Posterior cingulate gyrus (tissue), 11 donors: ENCODE measurements around the gene GRIK2.

Experiments used
- DNase-seq, 10 donors: peaks; one replicate each; pipeline versions ENCODE4 v3.0.0 to v3.0.0-alpha.2; 2020 to 2021; ENCODE audit warnings: mixed read lengths in 3 of 10
- intact Hi-C: fragments of 100-400 bp; cut with DNase I; formaldehyde crosslinking; loops from one replicate; pipeline ENCODE4 v1.15.1; 2023

GRIK2 gene

DNA sequence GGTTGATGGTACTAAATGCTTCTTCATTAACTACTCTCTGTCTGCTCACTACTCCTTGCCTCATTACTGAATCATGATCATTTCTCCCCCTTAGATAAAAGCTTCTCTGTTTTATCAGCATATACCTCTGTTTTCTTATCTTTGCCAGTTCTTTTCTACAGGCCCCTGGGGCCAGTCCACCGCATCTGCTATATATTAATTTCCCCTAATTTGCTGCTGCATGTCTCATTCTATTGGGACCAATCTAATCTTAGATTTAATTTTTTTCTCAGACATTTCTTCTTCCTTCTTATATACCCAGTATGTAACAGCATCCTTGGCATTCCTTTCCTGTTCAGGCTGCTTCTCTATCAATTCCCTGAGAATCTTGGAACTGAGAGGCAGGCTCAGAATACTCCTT, 51.2 kb downstream of the GRIK2 start:
- intact Hi-C loops: no loop called here

DNA sequence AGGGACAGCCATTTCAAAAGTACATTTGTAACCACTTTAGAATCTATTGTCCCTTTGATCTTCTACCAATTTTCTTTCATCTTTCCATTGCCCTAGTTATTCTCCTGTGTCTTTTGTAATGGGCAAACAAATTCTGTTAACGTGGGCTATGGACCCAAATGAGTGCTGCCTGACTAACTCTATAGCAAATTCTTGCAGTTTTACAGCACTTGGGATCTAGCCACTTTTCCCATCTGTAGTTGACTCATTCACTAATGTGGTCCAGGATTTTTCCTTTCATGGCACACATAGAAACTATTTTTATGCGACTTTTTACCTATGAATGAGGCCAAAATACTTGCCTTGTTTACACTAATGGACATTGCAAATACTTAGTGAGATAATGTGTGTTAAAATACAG, 52.0 kb downstream of the GRIK2 start:
- no peak for DNase-seq
- intact Hi-C loops: no loop called here

More for the DNA sequence above, 51.2 kb downstream of the GRIK2 start:
- no peak for DNase-seq

DNA sequence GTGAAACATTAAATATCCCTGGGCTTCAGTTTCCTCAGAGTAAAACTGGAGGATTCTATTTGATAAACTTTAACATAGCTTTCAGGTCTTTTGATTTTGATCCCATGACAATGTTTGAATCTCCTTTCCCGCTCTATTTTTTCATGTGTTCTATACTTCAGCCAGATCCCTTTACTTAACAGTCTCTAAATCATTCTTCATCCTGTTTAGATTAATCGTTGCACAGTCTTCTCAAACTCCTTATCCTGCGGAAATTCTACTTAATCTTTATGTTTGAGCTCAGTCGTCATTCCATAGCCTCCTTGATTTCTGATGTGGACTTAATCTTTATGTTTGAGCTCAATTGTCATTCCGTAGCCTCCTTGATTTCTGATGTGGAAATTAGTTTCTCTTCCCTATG, 57.4 kb downstream of the GRIK2 start:
- intact Hi-C loops: no loop called here

DNA sequence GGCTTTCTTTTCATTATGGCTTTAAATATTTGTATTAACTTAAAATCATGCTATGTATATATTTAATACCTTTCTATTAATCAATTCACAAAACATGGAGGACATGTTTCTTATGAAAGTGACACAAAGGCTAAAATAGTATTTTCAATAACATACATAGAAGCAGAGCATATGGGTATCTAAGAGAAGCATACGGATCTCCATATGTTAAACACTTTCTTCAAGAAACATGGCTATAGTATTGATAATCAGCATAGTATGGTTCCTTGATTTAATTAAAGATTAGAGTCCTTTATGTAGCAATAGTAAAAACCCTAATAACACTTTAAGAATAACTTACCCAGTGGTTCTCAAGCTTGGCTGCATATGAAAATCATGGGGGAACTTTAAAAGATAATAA, 58.5 kb downstream of the GRIK2 start:
- intact Hi-C loops: no loop called here

More for the DNA sequence above, 57.4 kb downstream of the GRIK2 start:
- no peak for DNase-seq

DNA sequence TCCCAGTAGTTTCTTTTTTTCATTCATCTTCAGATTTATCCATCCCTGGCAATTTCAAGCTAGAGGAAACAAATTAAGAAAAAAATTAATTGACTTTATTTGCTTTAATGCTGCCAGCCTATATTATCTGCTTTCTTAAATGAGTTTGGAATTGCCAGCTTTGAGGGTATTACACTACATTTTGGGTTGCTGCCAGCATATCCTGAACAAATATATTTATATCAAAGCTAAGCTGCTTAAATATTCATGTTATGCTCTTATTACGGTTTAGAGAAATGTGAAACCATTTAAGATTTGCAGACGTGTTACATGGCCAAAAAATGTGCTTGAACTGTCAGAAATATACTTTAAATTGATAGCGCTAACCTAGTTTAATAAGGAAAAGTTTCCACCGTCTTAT, 59.7 kb downstream of the GRIK2 start:
- intact Hi-C loops: no loop called here
- DNase-seq: no peak

More for the DNA sequence above, 58.5 kb downstream of the GRIK2 start:
- no peak for DNase-seq

DNA sequence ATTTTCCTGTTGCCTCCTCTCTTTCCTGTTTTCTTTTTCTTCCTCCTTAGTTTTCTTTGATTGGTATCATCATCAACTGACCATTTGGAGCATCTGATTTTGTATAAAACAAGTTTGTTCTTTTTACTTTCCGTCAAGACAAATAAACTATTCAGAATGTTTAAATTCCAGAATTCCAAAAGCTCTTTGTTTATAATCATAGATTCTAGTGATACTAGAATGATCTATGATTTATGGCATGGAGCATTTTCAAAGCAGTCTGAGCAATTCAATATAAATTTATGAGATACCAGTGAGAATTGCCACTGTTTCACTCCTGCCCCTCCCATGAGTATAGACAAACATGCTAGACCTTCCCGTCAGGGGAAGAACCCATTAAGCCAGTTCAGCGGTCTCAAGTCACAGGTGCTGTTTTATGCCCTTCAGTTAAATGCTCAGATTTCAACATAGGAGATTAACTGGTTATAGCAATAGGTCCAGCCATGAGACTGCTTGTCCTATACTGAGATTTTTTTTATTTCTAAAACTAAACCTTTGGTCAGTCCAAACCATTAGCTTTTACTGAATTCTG, 60.7 kb downstream of the GRIK2 start:
- no peak for DNase-seq
- intact Hi-C loops: no loop called here

DNA sequence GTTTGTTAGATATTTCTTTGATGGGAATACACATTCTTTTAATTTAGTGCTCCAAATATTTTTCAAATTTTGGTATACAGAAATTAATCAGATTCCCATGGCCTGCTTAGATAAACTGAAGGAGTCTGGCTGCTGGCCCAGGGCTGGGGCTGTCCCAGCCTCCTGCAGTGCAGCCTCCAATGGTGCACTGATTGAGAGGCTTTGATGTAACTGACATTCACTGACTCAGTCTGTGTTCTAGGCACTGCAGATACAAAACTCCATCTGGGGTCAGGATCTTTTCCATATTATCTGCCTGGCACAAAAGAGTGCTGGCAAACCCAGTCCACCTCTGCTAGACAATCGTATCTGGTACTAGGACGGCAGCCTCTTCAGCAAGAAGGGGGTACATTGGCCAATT, 64.8 kb downstream of the GRIK2 start:
- DNase-seq: peak in 1 of 10 donors; percentile 43
- intact Hi-C loops: no loop called here

DNA sequence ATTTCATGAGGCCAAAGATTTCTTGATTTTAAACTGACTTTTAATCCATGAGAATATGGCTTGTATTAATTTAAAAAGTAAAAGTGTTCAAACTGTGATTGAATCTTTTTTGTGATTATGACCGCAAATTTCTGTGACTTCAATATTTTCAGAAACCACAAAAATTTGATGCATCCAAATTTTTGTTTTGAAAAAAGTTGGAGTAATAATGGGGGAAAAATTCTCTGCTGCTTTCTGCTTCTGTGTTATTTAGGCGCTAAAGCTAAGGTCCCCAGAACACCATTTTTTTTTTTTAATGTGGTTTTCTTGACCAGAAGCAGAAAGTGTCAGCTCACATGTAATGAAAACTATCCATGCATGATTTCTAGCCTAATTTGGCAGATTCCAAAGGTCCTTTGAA, 65.3 kb downstream of the GRIK2 start:
- intact Hi-C loops: no loop called here
- DNase-seq: no peak

DNA sequence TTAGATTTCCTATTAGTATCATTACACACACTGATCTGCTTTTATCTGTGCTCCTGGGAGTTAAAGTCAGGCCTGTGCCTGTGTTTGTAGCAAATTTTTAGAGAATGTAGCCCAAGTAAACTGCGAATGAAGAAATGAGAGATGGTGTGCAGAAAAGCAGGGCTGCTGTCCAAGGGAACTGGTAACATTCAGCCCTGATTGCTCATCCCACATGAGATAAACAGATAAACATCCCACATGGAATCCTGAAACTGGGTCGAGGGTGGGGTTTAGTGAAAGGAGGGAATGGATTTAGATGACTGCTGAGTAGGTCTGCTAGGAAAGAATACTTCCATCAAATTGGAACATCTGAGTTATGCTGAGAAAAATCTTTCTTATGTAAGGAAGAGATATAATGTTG, 69.1 kb downstream of the GRIK2 start:
- intact Hi-C loops: no loop called here
- DNase-seq: no peak

DNA sequence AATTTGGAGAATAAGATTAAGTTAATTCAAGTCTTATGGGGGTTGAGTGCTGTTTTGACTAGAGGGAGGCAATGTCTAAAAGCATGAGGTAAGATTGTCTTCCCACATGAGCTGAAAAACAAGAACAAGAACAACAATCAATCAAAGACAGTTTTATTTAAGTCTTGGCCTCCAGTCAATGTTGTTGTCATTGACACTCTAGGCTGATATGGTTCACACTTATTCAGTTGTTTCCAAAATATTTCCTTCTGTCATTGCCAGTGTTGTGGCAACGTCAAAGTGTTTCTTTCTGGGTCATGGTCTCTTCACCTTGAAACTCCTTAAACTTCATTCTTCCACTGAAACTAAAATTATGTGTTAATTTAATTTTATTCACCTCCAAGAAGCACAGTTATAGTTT, 72.4 kb downstream of the GRIK2 start:
- DNase-seq: no peak
- intact Hi-C loops: no loop called here

DNA sequence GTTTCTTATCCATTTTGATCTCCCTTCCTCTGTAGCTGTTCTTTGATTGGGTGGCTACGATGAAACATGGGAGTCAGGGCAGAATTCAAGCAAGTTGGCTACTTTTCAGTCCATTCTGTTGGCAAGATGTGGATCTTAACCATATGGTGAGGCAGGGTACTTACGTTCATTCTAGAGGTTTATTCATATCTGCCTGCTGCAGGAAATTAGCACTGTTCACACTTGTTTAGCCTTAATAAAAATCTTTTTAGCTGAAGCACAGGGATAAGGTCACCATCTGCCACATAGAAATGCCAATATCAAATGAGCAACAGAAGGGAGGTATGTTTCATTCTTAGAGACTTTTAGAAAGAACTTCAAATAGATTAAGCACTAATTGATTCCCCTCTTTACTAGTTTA, 83.9 kb downstream of the GRIK2 start:
- intact Hi-C loops: no loop called here
- no peak for DNase-seq

DNA sequence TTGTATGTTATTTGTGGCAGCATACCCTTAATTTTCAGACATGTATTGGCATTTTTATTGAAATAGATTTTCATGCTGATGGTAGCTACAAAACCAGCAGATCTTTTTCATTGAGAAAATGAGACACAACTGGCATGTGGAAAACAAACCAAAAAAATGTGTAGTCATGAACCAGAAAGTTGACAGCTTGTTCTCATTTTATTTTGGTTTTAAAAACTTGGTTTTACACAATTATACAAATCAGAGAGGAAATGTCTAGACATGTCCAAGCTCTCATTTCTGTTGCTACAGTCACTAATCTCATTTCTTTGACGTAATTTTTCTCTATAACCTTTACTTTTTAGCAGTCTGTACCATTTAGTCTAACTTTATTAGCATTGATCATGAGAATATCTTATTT, 85.4 kb downstream of the GRIK2 start:
- no peak for DNase-seq
- intact Hi-C loops: no loop called here

DNA sequence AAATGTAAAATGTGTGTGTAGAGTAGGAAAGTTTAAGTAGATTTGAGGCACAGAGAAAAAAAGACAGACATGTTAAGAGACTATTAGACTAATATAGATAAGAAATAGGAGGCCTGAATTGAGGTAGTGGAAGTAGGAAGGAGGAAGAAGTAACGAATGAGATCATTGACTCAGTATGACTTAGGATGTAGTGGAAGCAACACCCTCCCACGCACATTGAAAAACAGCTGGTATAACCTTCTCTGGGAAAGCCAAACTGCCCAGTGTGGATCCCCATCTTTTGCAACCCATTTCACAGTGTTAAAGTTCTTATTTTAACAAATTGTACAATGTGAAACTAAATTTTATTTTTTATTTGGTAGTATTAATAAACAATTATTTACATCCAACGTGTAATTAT, 89.1 kb downstream of the GRIK2 start:
- intact Hi-C loops: no loop called here
- no peak for DNase-seq

DNA sequence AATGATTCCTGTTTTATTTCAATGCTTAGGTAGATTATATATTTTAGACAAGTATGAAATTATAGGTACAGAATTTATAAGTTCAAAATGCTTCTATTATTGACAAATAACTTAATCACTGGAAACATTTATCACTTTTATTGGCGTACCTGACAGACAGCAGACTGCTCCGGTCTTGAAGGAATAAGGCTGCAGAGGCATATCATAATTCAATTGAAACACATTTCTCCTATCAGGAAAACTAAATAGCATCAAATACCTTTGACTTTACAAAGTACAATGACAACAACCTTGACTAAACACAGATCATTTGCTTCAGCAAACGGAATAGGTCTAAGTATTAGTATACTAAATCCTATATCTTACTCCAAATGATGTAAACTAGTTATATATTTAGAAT, 91.3 kb downstream of the GRIK2 start:
- no peak for DNase-seq
- intact Hi-C loops: no loop called here

DNA sequence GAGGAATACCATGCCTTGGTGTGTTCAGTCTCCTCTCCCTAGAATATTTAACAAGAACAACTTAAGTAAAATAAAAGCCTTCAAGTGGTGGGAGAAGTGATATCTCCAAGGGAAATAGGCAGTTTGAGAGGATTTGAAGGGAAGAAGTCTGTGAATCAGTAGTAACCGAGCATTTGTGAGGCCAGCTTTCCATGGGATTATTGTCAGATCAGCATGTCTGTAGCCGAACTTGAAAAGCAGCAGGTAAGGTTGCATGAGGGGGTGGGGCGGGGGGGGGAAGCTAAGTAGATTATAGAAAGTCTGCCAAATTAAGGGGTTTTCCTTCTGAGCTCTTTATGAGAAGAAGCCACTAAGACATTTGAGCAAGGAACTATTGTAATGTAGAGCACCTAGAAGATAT, 92.6 kb downstream of the GRIK2 start:
- intact Hi-C loops: no loop called here
- DNase-seq: no peak

DNA sequence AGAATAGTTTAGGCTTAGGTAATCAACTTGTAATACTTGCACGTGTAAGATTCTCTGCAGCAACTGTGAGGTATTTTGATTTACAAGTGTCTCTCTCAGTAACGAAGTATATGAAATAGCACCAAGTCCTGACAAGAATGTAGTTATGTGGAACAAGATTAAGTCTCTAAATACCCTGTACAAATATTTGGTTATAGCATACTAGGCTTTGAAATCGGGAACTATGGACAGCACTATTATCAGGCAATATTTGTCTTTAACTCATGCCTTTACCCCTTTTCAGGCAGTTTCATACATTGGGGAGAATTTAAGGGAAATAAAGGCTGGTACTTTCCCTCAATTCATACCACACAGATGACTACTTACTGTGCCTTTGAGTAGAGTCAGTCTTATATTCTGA, 93.2 kb downstream of the GRIK2 start:
- no peak for DNase-seq
- intact Hi-C loops: no loop called here

DNA sequence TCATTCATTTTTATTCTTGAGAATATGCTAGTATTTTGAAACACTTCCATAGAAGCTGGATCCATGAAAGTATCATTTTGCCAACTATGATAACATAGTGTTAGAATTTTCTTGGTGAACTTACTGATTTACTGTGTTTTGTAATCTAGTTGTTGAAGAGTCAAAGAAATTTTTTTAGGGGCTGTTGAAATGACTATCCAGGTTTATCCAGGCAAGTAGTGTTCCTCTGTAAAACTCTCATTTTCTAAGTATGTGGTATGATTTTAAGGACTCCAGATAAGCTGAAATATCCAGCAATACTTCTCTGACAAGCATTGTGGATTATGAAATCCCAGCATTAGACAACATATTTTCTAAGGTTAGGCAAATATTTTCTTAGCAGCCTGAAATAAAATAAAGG, 95.9 kb downstream of the GRIK2 start:
- no peak for DNase-seq

DNA sequence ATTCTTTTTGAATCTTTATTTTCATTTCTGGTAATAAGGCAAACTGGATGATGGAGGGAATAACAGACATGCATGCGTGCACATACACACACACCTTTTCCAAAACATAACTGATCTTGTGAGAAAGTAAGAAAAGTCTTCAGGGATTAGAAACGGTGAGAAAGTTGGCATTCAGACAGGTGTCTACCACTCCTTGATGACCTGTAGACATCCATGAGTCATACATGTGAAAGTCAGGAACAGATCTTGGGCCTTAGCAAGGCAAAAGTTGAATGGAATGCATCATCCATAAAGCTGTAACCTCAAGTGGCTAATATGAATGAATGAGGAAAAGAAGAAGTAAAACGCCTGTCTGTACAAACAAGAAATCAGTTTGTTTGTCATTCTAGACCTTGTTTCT, 97.3 kb downstream of the GRIK2 start:
- intact Hi-C loops: no loop called here
- no peak for DNase-seq

More for the DNA sequence above, 95.9 kb downstream of the GRIK2 start:
- intact Hi-C loops: no loop called here

DNA sequence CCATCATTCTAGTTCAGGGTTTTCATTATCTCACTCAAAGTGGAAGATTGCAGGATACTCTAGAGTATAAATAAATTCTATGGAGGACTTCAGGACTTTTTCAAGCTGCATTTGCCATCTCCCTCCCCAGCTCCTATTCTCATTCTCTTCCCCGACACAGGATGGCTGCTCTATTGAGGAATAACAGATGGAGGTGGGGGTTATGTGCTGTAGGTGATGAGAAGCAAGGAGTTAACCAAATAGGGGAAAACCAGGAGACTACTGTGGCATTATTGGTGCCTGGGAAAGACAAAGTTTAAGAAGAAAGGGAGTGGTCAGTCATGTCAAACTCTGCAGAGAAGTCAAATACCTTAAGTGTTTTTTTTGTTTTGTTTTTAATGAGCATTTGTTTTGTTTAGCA, 109.3 kb downstream of the GRIK2 start:
- intact Hi-C loops: no loop called here
- no peak for DNase-seq

DNA sequence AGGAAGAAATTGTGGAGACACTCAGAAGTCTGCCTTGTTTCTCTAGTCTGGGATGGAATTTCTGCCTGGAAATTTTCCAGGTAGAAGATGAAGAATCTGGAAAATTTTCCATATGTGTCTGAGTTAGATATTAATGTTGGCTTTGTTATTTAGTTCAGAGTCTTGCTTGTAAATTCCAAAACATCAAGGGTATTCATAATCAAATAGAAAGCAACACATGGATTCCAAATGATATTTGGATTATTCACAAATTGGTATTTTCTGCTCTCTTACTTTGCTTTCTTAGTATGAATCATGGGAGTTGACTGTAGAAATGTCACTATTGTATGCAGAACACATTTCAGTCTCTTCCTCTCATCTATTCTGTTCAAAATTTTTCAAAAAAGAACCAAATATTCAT, 116.0 kb downstream of the GRIK2 start:
- DNase-seq: no peak
- intact Hi-C loops: loop anchor here (2.0 kb wide), 1 partner anchor 21 kb away; no protein-coding TSS in a partner anchor

DNA sequence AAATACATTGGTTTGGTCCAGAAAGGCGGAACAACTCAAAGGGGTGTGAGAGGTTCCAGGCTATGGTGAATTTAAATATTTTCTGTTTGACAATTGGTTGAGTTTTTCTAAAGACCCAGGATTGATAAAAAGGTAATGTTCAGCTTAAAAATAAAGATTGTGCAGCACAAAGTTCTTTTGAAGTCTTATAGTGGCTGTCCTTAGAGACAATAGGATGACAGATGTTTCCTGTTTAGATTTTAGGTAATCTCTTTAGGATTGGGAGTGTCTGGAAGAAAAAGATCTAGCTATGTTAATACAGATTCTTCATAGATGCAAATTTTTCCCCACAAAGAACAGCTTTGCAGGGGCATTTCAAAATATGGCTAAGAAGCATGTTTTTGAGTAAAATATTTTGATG, 119.7 kb downstream of the GRIK2 start:
- no peak for DNase-seq

DNA sequence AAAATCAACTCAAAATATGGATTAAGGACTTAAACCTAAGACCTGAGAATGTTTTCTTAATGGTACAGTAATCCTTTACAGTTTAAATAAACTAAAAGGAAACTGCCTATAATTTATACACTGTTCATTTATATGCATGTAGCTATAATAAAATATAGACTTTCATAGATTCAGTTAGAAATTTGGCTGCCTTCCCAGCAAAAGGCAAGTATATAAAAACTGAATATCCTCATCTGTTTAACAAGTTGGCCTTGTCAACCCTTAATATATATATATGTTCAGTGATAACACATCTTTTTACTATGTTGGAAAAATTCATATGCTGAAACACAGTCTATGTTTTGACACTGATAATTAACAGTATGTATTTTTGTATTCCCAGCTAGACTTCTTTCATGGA, 123.1 kb downstream of the GRIK2 start:
- no peak for DNase-seq
- intact Hi-C loops: no loop called here

More for the DNA sequence above, 119.7 kb downstream of the GRIK2 start:
- intact Hi-C loops: no loop called here

DNA sequence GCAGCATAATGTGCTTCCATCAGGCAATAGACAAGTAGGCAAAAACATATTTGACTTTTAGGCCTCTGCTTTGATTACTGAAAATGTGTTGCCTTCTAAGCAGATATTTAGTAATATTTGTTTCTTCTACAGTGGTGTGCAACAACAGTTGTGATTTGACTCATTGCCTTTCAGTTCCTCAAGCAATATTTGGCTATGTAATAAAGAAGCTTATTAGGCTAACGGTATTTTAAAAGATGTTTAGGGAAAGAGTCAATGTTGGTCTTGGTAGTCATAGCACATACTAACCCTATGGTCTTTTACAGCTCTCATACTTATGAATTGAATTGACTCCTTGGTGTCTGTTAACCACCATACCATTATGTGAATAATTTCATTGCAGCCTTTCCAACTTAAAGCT, 124.1 kb downstream of the GRIK2 start:
- intact Hi-C loops: no loop called here
- no peak for DNase-seq
